ENCODE results near the gene CDKN1C.

Gene CDKN1C

GRCh38 chr11:2870460-2870859 lies 15.1 kb downstream of the CDKN1C start:
- CTCF ChIA-PET: no interaction called here
- TF ChIP-seq LEF1 (IDR thresholded peaks at IDR 0.05; ENCODE audit: borderline replicate concordance) (no peak), FOXA1 (IDR thresholded peaks at IDR 0.05) (no peak), HDGF (IDR thresholded peaks at IDR 0.05; ENCODE audit: borderline replicate concordance) (no peak)
- POLR2A ChIA-PET: no interaction called here
- DNase-seq (ENCODE audit: extremely low spot score): no peak

- DNase-seq (ENCODE audit: extremely low spot score): no peak
- ChIA-PET POLR2A (no interaction called here), CTCF (no interaction called here)
- no peak for TF ChIP-seq LEF1 (IDR thresholded peaks at IDR 0.05; ENCODE audit: borderline replicate concordance)
Measured at GRCh38 chr11:2869561-2870427, 15.8 kb downstream of the CDKN1C start.

- POLR2A ChIA-PET: no interaction called here
- no peak for TF ChIP-seq FOXK2 (IDR thresholded peaks at IDR 0.05)
- no peak for TF ChIP-seq FOXM1 (IDR thresholded peaks at IDR 0.05; ENCODE audit: borderline replicate concordance)
- TF ChIP-seq L3MBTL2 (conservative IDR thresholded peaks at IDR 0.05): no peak
- no peak for TF ChIP-seq ELF4 (IDR thresholded peaks at IDR 0.05)
- TF ChIP-seq CTBP1 (IDR thresholded peaks at IDR 0.05; ENCODE audit: borderline replicate concordance): no peak
- TF ChIP-seq SP1 (IDR thresholded peaks at IDR 0.05): no peak
- no peak for TF ChIP-seq LEF1 (IDR thresholded peaks at IDR 0.05; ENCODE audit: borderline replicate concordance)
- TF ChIP-seq FOXA1 (IDR thresholded peaks at IDR 0.05): no peak
- TF ChIP-seq PKNOX1 (IDR thresholded peaks at IDR 0.05): no peak
- TF ChIP-seq BHLHE40 (IDR thresholded peaks at IDR 0.05; ENCODE audit: borderline replicate concordance): no peak
- no peak for DNase-seq (ENCODE audit: extremely low spot score)
- CTCF ChIA-PET: no interaction called here
Measured at GRCh38 chr11:2869134-2869526, 16.4 kb downstream of the CDKN1C start.

DNA sequence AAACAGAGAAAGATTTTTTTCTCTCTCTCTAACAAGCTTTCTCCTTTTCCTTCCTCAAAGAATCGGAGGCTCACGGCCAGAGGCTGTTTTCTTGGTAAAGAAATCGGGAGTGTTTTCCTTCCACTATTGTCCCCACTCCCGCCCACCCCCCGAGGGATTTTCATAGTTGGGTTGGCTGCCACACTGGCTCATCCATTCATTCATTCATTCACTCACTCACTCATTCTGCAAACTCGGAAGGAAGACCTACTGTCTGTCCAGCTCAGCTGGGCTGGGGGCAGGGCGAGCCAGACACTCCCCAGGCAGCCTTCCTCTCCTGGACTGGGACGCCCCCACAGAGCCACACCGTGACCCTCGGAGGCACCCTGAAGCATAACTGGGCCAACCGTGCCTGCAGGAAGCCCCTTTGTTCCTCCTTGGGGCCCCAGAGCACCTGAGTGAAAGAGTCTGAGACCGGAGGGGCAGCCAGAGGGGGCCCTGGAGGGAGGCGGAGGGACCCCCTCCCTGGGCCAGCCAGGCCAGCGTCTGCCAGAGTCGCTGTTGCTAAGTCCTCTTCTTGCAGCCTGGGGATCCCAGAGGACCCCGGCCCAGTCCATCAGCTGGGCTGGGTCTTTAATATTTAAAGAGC lies 17.0 kb downstream of the CDKN1C start:
- TF ChIP-seq LEF1 (IDR thresholded peaks at IDR 0.05; ENCODE audit: borderline replicate concordance) (no peak), SP1 (IDR thresholded peaks at IDR 0.05) (no peak), ZNF384 (IDR thresholded peaks at IDR 0.05) (no peak), PKNOX1 (IDR thresholded peaks at IDR 0.05) (no peak), HDGF (IDR thresholded peaks at IDR 0.05; ENCODE audit: borderline replicate concordance) (no peak), CTBP1 (IDR thresholded peaks at IDR 0.05; ENCODE audit: borderline replicate concordance) (no peak), L3MBTL2 (conservative IDR thresholded peaks at IDR 0.05) (no peak), BHLHE40 (IDR thresholded peaks at IDR 0.05; ENCODE audit: borderline replicate concordance) (no peak), TARDBP (IDR thresholded peaks at IDR 0.05) (no peak), FOXA1 (IDR thresholded peaks at IDR 0.05) (no peak), NFRKB (IDR thresholded peaks at IDR 0.05) (no peak), FOXK2 (IDR thresholded peaks at IDR 0.05) (no peak), ARNT (IDR thresholded peaks at IDR 0.05) (no peak), FOXM1 (IDR thresholded peaks at IDR 0.05; ENCODE audit: borderline replicate concordance) (no peak), SUZ12 (IDR thresholded peaks at IDR 0.05) (no peak), ELF4 (IDR thresholded peaks at IDR 0.05) (no peak)
- no peak for DNase-seq (ENCODE audit: extremely low spot score)
- POLR2A ChIA-PET: no interaction called here
- CTCF ChIA-PET: no interaction called here

GRCh38 chr11:2867722-2868505 lies 17.7 kb downstream of the CDKN1C start:
- ChIA-PET POLR2A (no interaction called here), CTCF (no interaction called here)
- TF ChIP-seq SUZ12 (IDR thresholded peaks at IDR 0.05) (no peak), BHLHE40 (IDR thresholded peaks at IDR 0.05; ENCODE audit: borderline replicate concordance) (no peak), FOXA1 (IDR thresholded peaks at IDR 0.05) (no peak), ARNT (IDR thresholded peaks at IDR 0.05) (no peak), ZNF384 (IDR thresholded peaks at IDR 0.05) (no peak), HDGF (IDR thresholded peaks at IDR 0.05; ENCODE audit: borderline replicate concordance) (no peak), NFRKB (IDR thresholded peaks at IDR 0.05) (no peak), ELF4 (IDR thresholded peaks at IDR 0.05) (no peak), CTBP1 (IDR thresholded peaks at IDR 0.05; ENCODE audit: borderline replicate concordance) (no peak)
- DNase-seq (ENCODE audit: extremely low spot score): no peak

DNA sequence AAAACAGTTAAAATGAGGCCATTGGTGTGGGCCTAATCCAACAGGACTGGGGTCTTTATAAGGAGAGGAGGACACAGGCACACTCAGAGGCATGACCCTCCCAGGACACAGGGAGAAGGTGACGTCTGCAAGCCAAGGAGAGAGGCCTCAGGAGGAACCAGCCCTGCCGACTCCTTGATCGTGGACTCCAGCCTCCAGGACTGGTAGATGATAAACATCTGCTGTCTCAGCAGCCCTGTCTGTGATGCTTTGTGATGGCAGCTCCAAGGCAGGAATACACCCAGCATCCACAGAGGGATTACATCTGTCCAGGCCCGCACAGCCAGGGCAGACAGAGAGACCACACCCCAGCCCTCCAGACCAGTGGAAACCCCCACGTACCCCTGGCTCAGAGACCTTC lies 18.4 kb downstream of the CDKN1C start:
- ChIA-PET POLR2A (no interaction called here), CTCF (no interaction called here)
- DNase-seq (ENCODE audit: extremely low spot score): no peak
- TF ChIP-seq HDGF (IDR thresholded peaks at IDR 0.05; ENCODE audit: borderline replicate concordance): no peak
- TF ChIP-seq FOXM1 (IDR thresholded peaks at IDR 0.05; ENCODE audit: borderline replicate concordance): no peak
- no peak for TF ChIP-seq BHLHE40 (IDR thresholded peaks at IDR 0.05; ENCODE audit: borderline replicate concordance)
- TF ChIP-seq L3MBTL2 (conservative IDR thresholded peaks at IDR 0.05): no peak
- no peak for TF ChIP-seq SUZ12 (IDR thresholded peaks at IDR 0.05)
- no peak for TF ChIP-seq ELF4 (IDR thresholded peaks at IDR 0.05)
- TF ChIP-seq ZNF384 (IDR thresholded peaks at IDR 0.05): no peak
- TF ChIP-seq LEF1 (IDR thresholded peaks at IDR 0.05; ENCODE audit: borderline replicate concordance): no peak
- no peak for TF ChIP-seq FOXK2 (IDR thresholded peaks at IDR 0.05)
- TF ChIP-seq PKNOX1 (IDR thresholded peaks at IDR 0.05): no peak
- no peak for TF ChIP-seq TARDBP (IDR thresholded peaks at IDR 0.05)
- TF ChIP-seq SP1 (IDR thresholded peaks at IDR 0.05): no peak
- TF ChIP-seq CTBP1 (IDR thresholded peaks at IDR 0.05; ENCODE audit: borderline replicate concordance): no peak
- no peak for TF ChIP-seq ARNT (IDR thresholded peaks at IDR 0.05)

Data from HEK293T (cell line).